Type B pancreatic cell (in vitro differentiated cells): ENCODE results near the gene GRB10. TPM values are rescaled to one million over a fixed set of nuclear protein-coding genes. Genes with fewer than 3 reads are reported as not detected.
"Not testable (repeated sequence)": the region's sequence is repeated elsewhere in the genome, so short reads cannot be mapped to it uniquely, and the experiment has no call there.

Source experiments
- DNase-seq: peaks from one replicate; pipeline ENCODE4 v3.0.0; 2021; ENCODE audit warnings: mixed read lengths; ENCODE audit not compliant: unreplicated experiment; ENCODE audit errors: extremely low spot score
- H3K27ac Mint-ChIP-seq: 2 replicates; pipeline ENCODE4 v1.8.0; 2021; ENCODE audit warnings: mild to moderate bottlenecking, mixed read lengths
- H3K27me3 Mint-ChIP-seq: 2 replicates; pipeline ENCODE4 v1.8.0; 2021; ENCODE audit warnings: mixed read lengths
- H3K36me3 Mint-ChIP-seq: 2 replicates; pipeline ENCODE4 v1.8.0; 2021; ENCODE audit warnings: mixed read lengths
- H3K4me1 Mint-ChIP-seq: one replicate; pipeline ENCODE4 v1.8.0; 2021; ENCODE audit warnings: mixed read lengths; ENCODE audit not compliant: unreplicated experiment
- H3K4me3 Mint-ChIP-seq: 2 replicates; pipeline ENCODE4 v1.8.0; 2021; ENCODE audit warnings: mild to moderate bottlenecking, mixed read lengths
- H3K9me3 Mint-ChIP-seq: 2 replicates; pipeline ENCODE4 v1.8.0; 2021; ENCODE audit warnings: mixed read lengths
- CTCF ChIP-seq: fragments of 200-600 bp; sonication (generic); conservative IDR thresholded peaks from 2 replicates; pipeline ENCODE4 v1.5.0; 2021; ENCODE audit warnings: antibody characterized with exemption, mild to moderate bottlenecking
- total RNA-seq: library from RNA; stranded (reverse); gene quantifications from 2 replicates; pipeline ENCODE4 v1.2.1, GENCODE V29; 2021; ENCODE audit warnings: low replicate concordance

GRB10 gene
- total RNA-seq, 1 donor from 2014 or later = 42.3 TPM

- peak; percentile 53 for TF ChIP-seq CTCF
- Mint-ChIP-seq H3K4me1 (no peaks in the 10 kb centered on the region), H3K27me3 (no peaks in the 10 kb centered on the region), H3K36me3 (peaks cover 26% of the 10 kb centered on the region), H3K4me3 (no peak overlapping the region), H3K27ac (no peak overlapping the region), H3K9me3 (peaks cover 5% of the 10 kb centered on the region)
- DNase-seq = peak; percentile 15
These were observed 193.8 kb downstream of the GRB10 start for GRCh38 chr7:50588937-50589336.

GRCh38 chr7:50587737-50588136 lies 195.0 kb downstream of the GRB10 start:
- Mint-ChIP-seq H3K9me3 (peaks cover 10% of the 10 kb centered on the region), H3K27me3 (no peaks in the 10 kb centered on the region)
- no peak for TF ChIP-seq CTCF

GRCh38 chr7:50584793-50585408 lies 197.8 kb downstream of the GRB10 start:
- H3K27me3 Mint-ChIP-seq = no peaks in the 10 kb centered on the region
- DNase-seq = peak; percentile 39
- H3K36me3 Mint-ChIP-seq = peaks cover 3% of the 10 kb centered on the region
- no peak for TF ChIP-seq CTCF
- peaks cover 10% of the 10 kb centered on the region for H3K9me3 Mint-ChIP-seq
- H3K4me3 Mint-ChIP-seq = peak overlapping the region; percentile 22
- H3K4me1 Mint-ChIP-seq = no peaks in the 10 kb centered on the region
- H3K27ac Mint-ChIP-seq = no peak overlapping the region

More at GRCh38 chr7:50587737-50588136, 195.0 kb downstream of the GRB10 start:
- no peak overlapping the region for H3K27ac Mint-ChIP-seq
- H3K36me3 Mint-ChIP-seq = peaks cover 27% of the 10 kb centered on the region
- DNase-seq = no peak
- no peak overlapping the region for H3K4me3 Mint-ChIP-seq
- no peaks in the 10 kb centered on the region for H3K4me1 Mint-ChIP-seq

- Mint-ChIP-seq H3K4me1 (no peaks in the 10 kb centered on the region), H3K9me3 (peaks cover 10% of the 10 kb centered on the region), H3K4me3 (no peak overlapping the region), H3K27ac (no peak overlapping the region), H3K27me3 (no peaks in the 10 kb centered on the region), H3K36me3 (peaks cover 3% of the 10 kb centered on the region)
- DNase-seq = peak; percentile 53
- TF ChIP-seq CTCF = no peak
These were observed 198.3 kb downstream of the GRB10 start for GRCh38 chr7:50584386-50584785.

- peak; percentile 24 for DNase-seq
- H3K4me1 Mint-ChIP-seq, H3K27me3 Mint-ChIP-seq, H3K36me3 Mint-ChIP-seq, H3K27ac Mint-ChIP-seq, H3K4me3 Mint-ChIP-seq: not testable (repeated sequence)
- peaks cover 10% of the 10 kb centered on the region for H3K9me3 Mint-ChIP-seq
These were observed 199.4 kb downstream of the GRB10 start for GRCh38 chr7:50583295-50583694.

GRCh38 chr7:50582271-50582670 lies 200.4 kb downstream of the GRB10 start:
- H3K4me1 Mint-ChIP-seq, H3K27me3 Mint-ChIP-seq, H3K36me3 Mint-ChIP-seq, H3K4me3 Mint-ChIP-seq, DNase-seq, H3K27ac Mint-ChIP-seq: not testable (repeated sequence)
- peaks cover 18% of the 10 kb centered on the region for H3K9me3 Mint-ChIP-seq

- not testable (repeated sequence) for H3K27ac Mint-ChIP-seq, H3K4me3 Mint-ChIP-seq, H3K27me3 Mint-ChIP-seq, H3K4me1 Mint-ChIP-seq, DNase-seq, H3K36me3 Mint-ChIP-seq
- H3K9me3 Mint-ChIP-seq = peaks cover 18% of the 10 kb centered on the region
These were observed 202.0 kb downstream of the GRB10 start for GRCh38 chr7:50580666-50581065.
